ENCODE data around the gene RASGRP3. TPM values are rescaled to one million over a fixed set of nuclear protein-coding genes. Genes with fewer than 3 reads are reported as not detected.

Gene RASGRP3
- total RNA-seq, 1 donor from 2014 or later = 487 TPM

DNA sequence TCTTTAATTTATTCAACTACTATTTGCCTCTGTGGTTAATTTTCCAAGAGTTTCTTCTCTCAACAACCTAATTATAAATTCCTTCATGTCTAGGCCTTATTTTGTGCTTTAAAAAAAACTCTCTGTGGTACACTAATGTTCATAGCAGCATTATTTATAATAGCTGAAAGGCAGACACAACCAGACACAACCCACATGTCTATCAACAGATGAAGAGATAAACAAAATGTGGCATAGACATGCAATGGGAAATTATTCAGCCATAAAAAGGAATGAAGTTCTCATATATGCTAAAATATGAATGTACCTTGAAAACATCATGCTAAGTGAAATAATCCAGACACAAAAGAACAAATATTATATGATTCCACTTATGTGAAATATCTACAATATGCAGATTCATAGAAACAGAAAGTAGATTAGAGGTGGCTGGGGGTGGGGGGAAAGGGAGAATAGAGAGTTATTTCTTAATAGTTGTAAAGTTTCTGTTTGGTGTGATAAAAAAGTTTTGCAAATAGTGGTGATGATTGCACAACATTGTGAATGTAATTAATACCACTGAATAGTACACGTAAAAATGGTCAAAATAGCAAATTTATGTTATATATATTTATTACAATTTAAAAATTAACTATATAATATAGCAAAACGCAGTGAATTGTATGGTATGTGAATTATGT is 28.1 kb upstream of the RASGRP3 start:
- TF ChIP-seq, protein P1, sequence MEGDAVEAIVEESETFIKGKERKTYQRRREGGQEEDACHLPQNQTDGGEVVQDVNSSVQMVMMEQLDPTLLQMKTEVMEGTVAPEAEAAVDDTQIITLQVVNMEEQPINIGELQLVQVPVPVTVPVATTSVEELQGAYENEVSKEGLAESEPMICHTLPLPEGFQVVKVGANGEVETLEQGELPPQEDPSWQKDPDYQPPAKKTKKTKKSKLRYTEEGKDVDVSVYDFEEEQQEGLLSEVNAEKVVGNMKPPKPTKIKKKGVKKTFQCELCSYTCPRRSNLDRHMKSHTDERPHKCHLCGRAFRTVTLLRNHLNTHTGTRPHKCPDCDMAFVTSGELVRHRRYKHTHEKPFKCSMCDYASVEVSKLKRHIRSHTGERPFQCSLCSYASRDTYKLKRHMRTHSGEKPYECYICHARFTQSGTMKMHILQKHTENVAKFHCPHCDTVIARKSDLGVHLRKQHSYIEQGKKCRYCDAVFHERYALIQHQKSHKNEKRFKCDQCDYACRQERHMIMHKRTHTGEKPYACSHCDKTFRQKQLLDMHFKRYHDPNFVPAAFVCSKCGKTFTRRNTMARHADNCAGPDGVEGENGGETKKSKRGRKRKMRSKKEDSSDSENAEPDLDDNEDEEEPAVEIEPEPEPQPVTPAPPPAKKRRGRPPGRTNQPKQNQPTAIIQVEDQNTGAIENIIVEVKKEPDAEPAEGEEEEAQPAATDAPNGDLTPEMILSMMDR (IDR thresholded peaks at IDR 0.05; ENCODE audit: unreplicated experiment) = no peak
- Mint-ChIP-seq H3K27ac (ENCODE audit: unreplicated experiment) (no peak overlapping the region), H3K4me1 (ENCODE audit: unreplicated experiment) (peaks cover 30% of the 10 kb centered on the region), H3K9me3 (ENCODE audit: unreplicated experiment) (no peaks in the 10 kb centered on the region), H3K4me3 (ENCODE audit: unreplicated experiment) (no peak overlapping the region), H3K36me3 (ENCODE audit: low read depth, unreplicated experiment) (peaks cover 52% of the 10 kb centered on the region), H3K27me3 (ENCODE audit: unreplicated experiment) (no peaks in the 10 kb centered on the region)
- no peak for DNase-seq (ENCODE audit: low spot score)

DNA sequence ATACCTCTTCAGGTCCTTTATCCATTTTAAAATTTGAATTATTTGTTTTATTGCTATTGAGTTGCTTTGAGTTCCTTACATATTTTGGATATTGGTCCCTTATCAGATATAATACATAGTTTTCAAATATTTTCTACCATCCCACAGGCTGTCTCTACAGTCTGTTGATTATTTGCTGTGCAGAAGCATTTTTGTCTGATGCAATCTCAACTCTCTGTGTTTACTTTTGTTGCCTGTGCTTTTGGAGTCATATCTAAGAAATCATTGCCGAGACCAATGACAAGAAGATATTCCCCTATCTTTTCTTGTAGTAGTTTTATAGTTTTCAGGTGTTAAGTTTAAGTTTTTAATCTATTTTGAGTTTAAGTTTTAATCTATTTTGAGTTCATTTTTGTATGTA is 25.2 kb upstream of the RASGRP3 start:
- H3K36me3 Mint-ChIP-seq (ENCODE audit: low read depth, unreplicated experiment) = peaks cover 65% of the 10 kb centered on the region
- no peak overlapping the region for H3K27ac Mint-ChIP-seq (ENCODE audit: unreplicated experiment)
- no peak for DNase-seq (ENCODE audit: low spot score)
- peak overlapping the region; percentile 7 for H3K4me3 Mint-ChIP-seq (ENCODE audit: unreplicated experiment)
- peaks cover 35% of the 10 kb centered on the region for H3K4me1 Mint-ChIP-seq (ENCODE audit: unreplicated experiment)
- no peaks in the 10 kb centered on the region for H3K27me3 Mint-ChIP-seq (ENCODE audit: unreplicated experiment)
- TF ChIP-seq, protein P1 (IDR thresholded peaks at IDR 0.05; ENCODE audit: unreplicated experiment) = no peak
- no peaks in the 10 kb centered on the region for H3K9me3 Mint-ChIP-seq (ENCODE audit: unreplicated experiment)

DNA sequence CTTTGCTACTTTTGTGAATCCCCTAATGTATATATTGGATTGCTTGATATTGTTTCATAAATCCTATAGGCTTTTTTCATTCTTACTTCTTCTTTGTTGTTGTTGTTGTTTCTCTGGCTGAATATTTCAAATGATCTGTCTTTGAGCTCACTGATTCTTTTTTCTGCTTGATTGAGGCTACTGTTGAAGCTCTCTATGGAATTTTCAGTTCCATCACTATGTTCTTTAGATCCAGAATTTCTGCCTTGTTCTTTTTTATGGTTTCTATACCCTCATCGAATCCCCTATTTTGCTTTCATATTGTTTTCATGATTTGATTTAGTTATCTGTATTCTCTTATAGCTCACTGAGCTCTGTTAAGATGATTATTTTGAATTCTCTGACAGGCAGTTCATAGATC is 24.6 kb upstream of the RASGRP3 start:
- H3K9me3 Mint-ChIP-seq (ENCODE audit: unreplicated experiment) = no peaks in the 10 kb centered on the region
- H3K27me3 Mint-ChIP-seq (ENCODE audit: unreplicated experiment) = no peaks in the 10 kb centered on the region
- H3K4me3 Mint-ChIP-seq (ENCODE audit: unreplicated experiment) = peak overlapping the region; percentile 9
- H3K36me3 Mint-ChIP-seq (ENCODE audit: low read depth, unreplicated experiment) = peaks cover 64% of the 10 kb centered on the region
- no peak overlapping the region for H3K27ac Mint-ChIP-seq (ENCODE audit: unreplicated experiment)
- TF ChIP-seq, protein P1 (IDR thresholded peaks at IDR 0.05; ENCODE audit: unreplicated experiment) = no peak
- no peak for DNase-seq (ENCODE audit: low spot score)
- peaks cover 34% of the 10 kb centered on the region for H3K4me1 Mint-ChIP-seq (ENCODE audit: unreplicated experiment)

DNA sequence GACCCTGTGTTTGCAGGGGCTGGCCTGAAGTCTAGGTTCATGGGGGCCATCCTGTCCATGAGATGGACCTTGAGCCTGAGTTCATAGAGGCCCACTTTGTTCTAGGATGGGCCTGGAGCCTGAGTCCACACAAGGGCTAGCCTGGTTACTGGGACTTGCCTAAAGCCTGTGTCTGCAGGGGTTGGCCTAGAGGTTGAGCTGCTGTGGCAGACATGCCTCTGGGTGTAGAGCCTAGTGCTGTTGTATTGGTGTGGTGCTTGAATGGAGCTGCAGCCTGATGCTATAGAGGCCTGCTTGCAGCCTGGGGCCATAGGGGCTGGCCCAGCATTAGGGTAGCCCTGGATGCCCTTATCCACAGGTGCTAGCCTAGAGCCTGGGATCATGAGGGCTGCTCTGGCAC is 23.9 kb upstream of the RASGRP3 start:
- H3K4me1 Mint-ChIP-seq (ENCODE audit: unreplicated experiment) = peaks cover 31% of the 10 kb centered on the region
- TF ChIP-seq, protein P1 (IDR thresholded peaks at IDR 0.05; ENCODE audit: unreplicated experiment) = no peak

DNA sequence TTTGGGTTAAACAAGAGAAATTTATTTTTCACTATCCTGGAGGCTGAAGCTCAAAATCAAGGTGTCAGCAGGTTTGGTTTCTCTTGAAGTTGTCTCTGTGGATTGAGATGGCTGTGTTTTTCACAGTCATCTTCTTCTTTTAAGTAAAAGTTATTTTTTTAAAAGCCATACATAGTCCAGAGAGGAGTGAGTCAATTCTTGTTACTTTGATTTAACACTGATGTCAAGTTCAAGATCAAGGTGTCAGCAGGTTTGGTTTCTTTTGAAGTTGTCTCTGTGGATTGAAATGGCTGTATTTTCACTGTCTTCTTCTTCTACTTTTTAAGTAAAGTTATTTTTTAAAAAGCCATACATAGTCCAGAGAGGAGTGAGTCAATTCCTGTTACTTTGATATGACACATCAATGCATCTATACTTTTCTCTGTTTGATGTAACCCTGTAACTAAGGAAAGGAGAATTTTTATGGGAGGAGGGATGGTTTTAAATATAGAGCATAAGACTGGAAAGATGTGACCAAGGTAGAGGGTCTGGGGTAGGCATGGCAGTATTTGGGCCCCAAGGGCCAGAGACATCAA is 22.5 kb upstream of the RASGRP3 start:
- Mint-ChIP-seq H3K9me3 (ENCODE audit: unreplicated experiment) (no peaks in the 10 kb centered on the region), H3K36me3 (ENCODE audit: low read depth, unreplicated experiment) (peaks cover 55% of the 10 kb centered on the region), H3K4me1 (ENCODE audit: unreplicated experiment) (peaks cover 33% of the 10 kb centered on the region), H3K4me3 (ENCODE audit: unreplicated experiment) (no peak overlapping the region), H3K27ac (ENCODE audit: unreplicated experiment) (no peak overlapping the region), H3K27me3 (ENCODE audit: unreplicated experiment) (no peaks in the 10 kb centered on the region)
- no peak for DNase-seq (ENCODE audit: low spot score)
- TF ChIP-seq, protein P1 (IDR thresholded peaks at IDR 0.05; ENCODE audit: unreplicated experiment) = no peak

More for the DNA sequence above, 23.9 kb upstream of the RASGRP3 start:
- peak overlapping the region; percentile 77 for H3K4me3 Mint-ChIP-seq (ENCODE audit: unreplicated experiment)
- no peak overlapping the region for H3K27ac Mint-ChIP-seq (ENCODE audit: unreplicated experiment)
- peaks cover 63% of the 10 kb centered on the region for H3K36me3 Mint-ChIP-seq (ENCODE audit: low read depth, unreplicated experiment)
- DNase-seq (ENCODE audit: low spot score) = no peak
- no peaks in the 10 kb centered on the region for H3K9me3 Mint-ChIP-seq (ENCODE audit: unreplicated experiment)
- no peaks in the 10 kb centered on the region for H3K27me3 Mint-ChIP-seq (ENCODE audit: unreplicated experiment)

Measured in endothelial cell (in vitro differentiated cells).